GM19035 (cell line): ENCODE data around the gene ENSA.
"Not testable (repeated sequence)": the region's sequence is repeated elsewhere in the genome, so short reads cannot be mapped to it uniquely, and the experiment has no call there.

Experiments used
- ATAC-seq: cut with Tn5 transposase; IDR thresholded peaks from one replicate; pipeline ENCODE4 v1.9.1; 2021; ENCODE audit not compliant: unreplicated experiment

ENSA gene

GRCh38 chr1:150622303-150622975 lies 7.0 kb downstream of the ENSA start:
- no peak for ATAC-seq

GRCh38 chr1:150621497-150622302 lies 7.7 kb downstream of the ENSA start:
- ATAC-seq = no peak

GRCh38 chr1:150620919-150621318 lies 8.5 kb downstream of the ENSA start:
- ATAC-seq = no peak

GRCh38 chr1:150619576-150620509 lies 9.6 kb downstream of the ENSA start:
- no peak for ATAC-seq

GRCh38 chr1:150615346-150616201 lies 13.8 kb downstream of the ENSA start:
- ATAC-seq = no peak

- no peak for ATAC-seq
These were observed 16.1 kb downstream of the ENSA start for GRCh38 chr1:150613061-150613920.

DNA sequence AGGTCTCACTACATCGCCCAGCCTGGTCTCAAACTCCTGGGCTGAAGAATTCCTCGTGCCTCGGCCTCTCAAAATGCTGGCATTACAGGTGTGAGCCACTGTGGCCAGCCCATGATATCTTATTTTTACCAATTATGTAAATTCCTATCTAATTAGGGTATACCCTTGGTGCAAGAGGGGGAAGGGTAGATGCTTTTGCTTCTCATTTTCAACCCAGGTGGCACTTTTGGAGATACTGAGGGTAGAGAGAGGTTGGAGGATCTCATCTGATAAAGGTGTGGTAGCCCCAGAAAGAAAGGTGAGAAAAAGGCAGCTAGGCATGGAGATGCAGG lies 17.4 kb downstream of the ENSA start:
- ATAC-seq = no peak

GRCh38 chr1:150610576-150610975 lies 18.8 kb downstream of the ENSA start:
- ATAC-seq = no peak

DNA sequence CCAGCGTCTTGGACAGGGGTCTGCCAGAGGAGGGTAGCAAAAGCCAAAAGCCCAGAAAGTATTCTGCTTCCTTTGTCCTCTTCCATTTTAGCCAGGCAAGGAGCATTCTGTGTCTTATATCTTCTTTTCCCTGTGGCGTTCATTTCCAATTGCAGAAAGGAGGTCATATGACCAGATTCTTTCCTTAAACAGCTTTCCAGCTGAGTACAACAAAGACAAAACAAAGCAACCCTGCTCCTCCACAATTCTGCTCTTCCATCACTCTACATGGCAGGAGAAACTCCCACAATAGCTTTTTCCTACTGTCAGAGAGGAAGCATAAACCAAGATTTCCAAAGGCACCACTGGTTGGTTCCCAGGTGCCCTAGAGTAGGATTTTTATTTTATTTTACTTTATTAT lies 19.7 kb downstream of the ENSA start:
- ATAC-seq = no peak

GRCh38 chr1:150606463-150607142 lies 22.8 kb downstream of the ENSA start:
- ATAC-seq = no peak

DNA sequence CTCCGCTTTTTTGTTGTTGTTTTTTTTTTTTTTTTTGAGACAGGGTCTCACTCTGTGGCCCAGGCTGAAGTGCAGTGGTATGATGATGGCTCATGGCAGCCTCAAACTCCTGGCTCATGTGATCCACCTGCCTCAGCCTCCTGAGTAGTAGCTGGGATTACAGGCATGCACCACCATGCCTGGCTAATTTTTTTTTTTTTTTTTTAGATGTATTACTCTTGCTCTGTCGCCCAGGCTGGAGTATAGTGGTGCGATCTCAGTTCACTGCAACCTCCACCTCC lies 24.0 kb downstream of the ENSA start:
- not testable (repeated sequence) for ATAC-seq

DNA sequence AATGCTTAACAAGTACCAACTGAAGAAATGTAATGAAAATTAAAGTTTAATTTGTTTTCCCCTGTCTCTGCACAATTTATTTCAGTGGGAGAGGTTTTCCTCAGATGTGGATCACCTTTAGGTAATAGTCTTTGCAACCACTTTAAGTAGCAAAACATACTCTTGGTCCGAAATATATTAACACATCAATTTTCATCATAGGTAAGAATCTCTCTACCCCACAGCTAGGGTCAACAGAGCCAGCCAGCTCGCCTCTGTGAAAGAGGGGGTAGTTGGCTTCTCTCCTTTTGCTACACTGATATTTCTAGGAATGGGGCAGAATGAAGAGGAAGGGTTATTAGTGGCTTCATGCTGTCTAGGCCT lies 25.2 kb downstream of the ENSA start:
- no peak for ATAC-seq

- ATAC-seq = no peak
These were observed 25.7 kb downstream of the ENSA start for GRCh38 chr1:150603711-150604110.

DNA sequence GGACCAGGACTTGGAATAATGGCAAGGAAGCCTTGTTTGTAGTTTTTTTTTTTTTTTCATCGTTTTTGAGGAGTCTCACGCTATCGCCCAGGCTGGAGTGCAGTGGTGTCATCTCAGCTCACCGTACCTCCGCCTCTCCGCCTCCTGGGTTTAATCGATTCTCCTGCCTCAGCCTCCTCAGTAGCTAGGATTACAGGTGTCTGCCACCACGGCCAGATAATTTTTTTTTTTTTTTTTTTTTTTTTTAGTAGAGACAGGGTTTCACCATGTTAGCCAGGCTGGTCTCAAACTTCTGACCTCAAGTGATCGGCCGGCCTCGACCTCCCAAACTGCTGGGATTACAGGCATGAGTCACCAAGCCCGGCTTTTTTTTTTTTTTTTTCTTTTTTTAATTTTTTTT lies 27.0 kb downstream of the ENSA start:
- ATAC-seq = not testable (repeated sequence)

DNA sequence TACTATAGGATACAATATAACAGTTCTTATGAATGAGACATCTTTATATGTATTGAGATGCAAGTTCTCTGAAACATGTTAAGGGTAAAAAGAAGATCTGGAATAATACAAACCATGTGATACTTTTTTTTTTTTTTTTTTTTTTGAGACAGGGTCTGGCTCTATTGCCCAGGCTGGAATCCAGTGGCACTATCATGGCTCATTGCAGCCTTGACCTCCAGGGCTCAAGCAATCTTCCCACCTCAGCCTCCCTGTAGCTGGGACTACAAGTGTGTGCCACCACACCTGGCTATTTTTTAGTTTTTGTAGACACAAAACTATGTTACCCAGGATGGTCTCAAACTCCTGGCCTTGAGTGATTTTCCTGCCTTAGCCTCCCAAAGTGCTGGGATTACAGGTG lies 27.9 kb downstream of the ENSA start:
- no peak for ATAC-seq

DNA sequence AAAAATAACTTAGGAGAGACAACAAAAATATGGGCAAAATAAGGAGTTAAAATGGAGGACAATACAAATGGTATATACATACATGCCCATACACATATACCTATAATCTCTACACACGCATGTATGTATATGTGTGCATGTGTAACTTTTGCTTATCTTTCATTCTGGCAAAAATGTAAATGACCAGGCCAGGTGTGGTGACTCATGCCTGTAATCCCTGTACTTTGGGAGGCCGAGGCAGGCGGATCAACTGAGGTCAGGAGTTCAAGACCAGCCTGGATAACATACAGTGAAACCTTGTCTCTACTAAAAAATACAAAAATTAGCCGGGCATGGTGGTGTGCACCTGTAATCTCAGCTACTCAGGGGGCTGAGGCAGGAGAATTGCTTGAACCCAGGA lies 31.1 kb downstream of the ENSA start:
- not testable (repeated sequence) for ATAC-seq

DNA sequence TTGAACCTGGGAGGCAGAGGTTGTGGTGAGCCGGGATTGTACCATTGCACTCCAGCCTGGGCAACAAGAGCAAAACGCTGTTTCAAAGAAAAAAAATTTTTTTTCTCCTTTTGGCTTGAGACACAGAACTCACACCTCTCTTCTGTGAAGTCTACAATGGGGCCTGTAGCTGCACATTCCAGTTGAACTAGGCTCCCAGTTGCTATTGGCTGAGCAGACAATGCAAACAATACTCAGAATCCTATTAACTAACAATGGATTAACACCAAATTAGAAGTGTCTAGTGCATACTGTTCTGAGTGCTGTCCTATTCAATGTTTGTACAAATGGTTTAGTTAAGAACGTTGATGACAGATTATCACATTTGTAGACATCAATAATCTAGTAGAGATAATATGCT lies 32.4 kb downstream of the ENSA start:
- ATAC-seq = no peak

GRCh38 chr1:150596095-150596892 lies 33.1 kb downstream of the ENSA start:
- no peak for ATAC-seq

DNA sequence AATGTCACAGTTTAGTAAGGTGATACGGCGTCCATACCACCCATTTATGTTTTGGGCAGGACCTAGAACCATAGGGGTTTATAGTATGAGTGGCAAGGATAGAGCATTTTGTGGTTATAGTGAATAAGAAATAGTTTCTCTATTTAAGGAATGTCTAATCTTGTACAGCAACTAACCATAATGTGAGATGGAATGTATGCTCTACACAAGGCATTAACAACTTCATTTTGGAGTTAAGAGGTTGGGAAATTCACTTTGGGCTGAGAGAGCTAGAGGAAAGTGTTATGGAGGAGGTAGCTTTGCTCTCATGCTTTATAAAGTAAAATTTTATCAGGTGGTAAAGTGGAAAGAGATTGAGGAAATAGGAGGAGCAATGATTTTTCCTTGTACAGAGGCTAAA lies 47.0 kb downstream of the ENSA start:
- ATAC-seq = no peak
